ENCODE measurements around the gene EXOSC10.
"Not testable (repeated sequence)": the region's sequence is repeated elsewhere in the genome, so short reads cannot be mapped to it uniquely, and the experiment has no call there.

EXOSC10 gene

GRCh38 chr1:11052839-11053757 is 46.6 kb downstream of the EXOSC10 start:
- no peak overlapping the region for H3K9ac ChIP-seq (ENCODE audit: low read length)

GRCh38 chr1:11051781-11052511 is 47.7 kb downstream of the EXOSC10 start:
- no peak overlapping the region for H3K9ac ChIP-seq (ENCODE audit: low read length)
- peaks cover 17% of the 10 kb centered on the region for H3K36me3 ChIP-seq (ENCODE audit: control insufficient read depth, insufficient read depth, low read length, severe bottlenecking)
- no peaks in the 10 kb centered on the region for H3K4me1 ChIP-seq (ENCODE audit: control insufficient read depth, insufficient read depth, low read length)
- H3K9me3 ChIP-seq (ENCODE audit: control insufficient read depth, low read length), result no peaks in the 10 kb centered on the region
- no peak overlapping the region for H3K4me3 ChIP-seq (ENCODE audit: low read length)
- no peaks in the 10 kb centered on the region for H3K27me3 ChIP-seq (replicated peaks; ENCODE audit: control insufficient read depth, insufficient read depth, low read length)
- DNase-seq (ENCODE audit: low read depth), result peak; percentile 5

More at GRCh38 chr1:11052839-11053757, 46.6 kb downstream of the EXOSC10 start:
- no peaks in the 10 kb centered on the region for H3K9me3 ChIP-seq (ENCODE audit: control insufficient read depth, low read length)
- no peaks in the 10 kb centered on the region for H3K27me3 ChIP-seq (replicated peaks; ENCODE audit: control insufficient read depth, insufficient read depth, low read length)
- DNase-seq (ENCODE audit: low read depth), result no peak
- H3K4me1 ChIP-seq (ENCODE audit: control insufficient read depth, insufficient read depth, low read length), result no peaks in the 10 kb centered on the region
- no peak overlapping the region for H3K4me3 ChIP-seq (ENCODE audit: low read length)
- H3K36me3 ChIP-seq (ENCODE audit: control insufficient read depth, insufficient read depth, low read length, severe bottlenecking), result peaks cover 23% of the 10 kb centered on the region

GRCh38 chr1:11051121-11051520 is 48.5 kb downstream of the EXOSC10 start:
- H3K9ac ChIP-seq (ENCODE audit: low read length); DNase-seq (ENCODE audit: low read depth); H3K4me3 ChIP-seq (ENCODE audit: low read length); H3K9me3 ChIP-seq (ENCODE audit: control insufficient read depth, low read length); H3K27me3 ChIP-seq (replicated peaks; ENCODE audit: control insufficient read depth, insufficient read depth, low read length); H3K4me1 ChIP-seq (ENCODE audit: control insufficient read depth, insufficient read depth, low read length): not testable (repeated sequence)
- peaks cover 11% of the 10 kb centered on the region for H3K36me3 ChIP-seq (ENCODE audit: control insufficient read depth, insufficient read depth, low read length, severe bottlenecking)

GRCh38 chr1:11046625-11047365 is 52.9 kb downstream of the EXOSC10 start, which contains the start of gene MASP2:
TSS of gene MASP2 (minus strand) at chr1:11047239. CDS start at chr1:11047207, 32 bp downstream.
- H3K9me3 ChIP-seq (ENCODE audit: control insufficient read depth, low read length), result no peaks in the 10 kb centered on the region
- H3K27me3 ChIP-seq (replicated peaks; ENCODE audit: control insufficient read depth, insufficient read depth, low read length), result peaks cover 9% of the 10 kb centered on the region
- DNase-seq (ENCODE audit: low read depth), result no peak
- no peaks in the 10 kb centered on the region for H3K36me3 ChIP-seq (ENCODE audit: control insufficient read depth, insufficient read depth, low read length, severe bottlenecking)
- H3K4me3 ChIP-seq (ENCODE audit: low read length), result no peak within 1 kb of the TSS
- no peak within 1 kb of the TSS for H3K9ac ChIP-seq (ENCODE audit: low read length)
- no peaks in the 10 kb centered on the region for H3K4me1 ChIP-seq (ENCODE audit: control insufficient read depth, insufficient read depth, low read length)

GRCh38 chr1:11046270-11046566 is 53.5 kb downstream of the EXOSC10 start:
- Histone ChIP-seq H3K4me3 (ENCODE audit: low read length) (no peak overlapping the region), H3K9ac (ENCODE audit: low read length) (no peak overlapping the region), H3K36me3 (ENCODE audit: control insufficient read depth, insufficient read depth, low read length, severe bottlenecking) (no peaks in the 10 kb centered on the region), H3K9me3 (ENCODE audit: control insufficient read depth, low read length) (no peaks in the 10 kb centered on the region), H3K4me1 (ENCODE audit: control insufficient read depth, insufficient read depth, low read length) (no peaks in the 10 kb centered on the region), H3K27me3 (replicated peaks; ENCODE audit: control insufficient read depth, insufficient read depth, low read length) (peaks cover 12% of the 10 kb centered on the region)
- DNase-seq (ENCODE audit: low read depth), result no peak

GRCh38 chr1:11045428-11046269 is 54.0 kb downstream of the EXOSC10 start:
- H3K36me3 ChIP-seq (ENCODE audit: control insufficient read depth, insufficient read depth, low read length, severe bottlenecking), result no peaks in the 10 kb centered on the region
- no peak overlapping the region for H3K4me3 ChIP-seq (ENCODE audit: low read length)
- no peak overlapping the region for H3K9ac ChIP-seq (ENCODE audit: low read length)
- H3K27me3 ChIP-seq (replicated peaks; ENCODE audit: control insufficient read depth, insufficient read depth, low read length), result peaks cover 12% of the 10 kb centered on the region
- H3K4me1 ChIP-seq (ENCODE audit: control insufficient read depth, insufficient read depth, low read length), result no peaks in the 10 kb centered on the region
- no peak for DNase-seq (ENCODE audit: low read depth)
- H3K9me3 ChIP-seq (ENCODE audit: control insufficient read depth, low read length), result no peaks in the 10 kb centered on the region

GRCh38 chr1:11044849-11045427 is 54.7 kb downstream of the EXOSC10 start:
- H3K36me3 ChIP-seq (ENCODE audit: control insufficient read depth, insufficient read depth, low read length, severe bottlenecking), result no peaks in the 10 kb centered on the region
- peaks cover 12% of the 10 kb centered on the region for H3K27me3 ChIP-seq (replicated peaks; ENCODE audit: control insufficient read depth, insufficient read depth, low read length)
- H3K9me3 ChIP-seq (ENCODE audit: control insufficient read depth, low read length), result no peaks in the 10 kb centered on the region
- DNase-seq (ENCODE audit: low read depth), result no peak
- no peak overlapping the region for H3K4me3 ChIP-seq (ENCODE audit: low read length)
- H3K9ac ChIP-seq (ENCODE audit: low read length), result no peak overlapping the region
- H3K4me1 ChIP-seq (ENCODE audit: control insufficient read depth, insufficient read depth, low read length), result no peaks in the 10 kb centered on the region

GRCh38 chr1:11044086-11044848 is 55.4 kb downstream of the EXOSC10 start:
- DNase-seq (ENCODE audit: low read depth), result no peak
- Histone ChIP-seq H3K4me1 (ENCODE audit: control insufficient read depth, insufficient read depth, low read length) (no peaks in the 10 kb centered on the region), H3K9me3 (ENCODE audit: control insufficient read depth, low read length) (no peaks in the 10 kb centered on the region), H3K27me3 (replicated peaks; ENCODE audit: control insufficient read depth, insufficient read depth, low read length) (peaks cover 16% of the 10 kb centered on the region), H3K9ac (ENCODE audit: low read length) (no peak overlapping the region), H3K4me3 (ENCODE audit: low read length) (no peak overlapping the region), H3K36me3 (ENCODE audit: control insufficient read depth, insufficient read depth, low read length, severe bottlenecking) (no peaks in the 10 kb centered on the region)

- Histone ChIP-seq H3K27me3 (replicated peaks; ENCODE audit: control insufficient read depth, insufficient read depth, low read length) (peaks cover 25% of the 10 kb centered on the region), H3K9ac (ENCODE audit: low read length) (no peak overlapping the region), H3K4me1 (ENCODE audit: control insufficient read depth, insufficient read depth, low read length) (no peaks in the 10 kb centered on the region), H3K9me3 (ENCODE audit: control insufficient read depth, low read length) (no peaks in the 10 kb centered on the region), H3K4me3 (ENCODE audit: low read length) (no peak overlapping the region), H3K36me3 (ENCODE audit: control insufficient read depth, insufficient read depth, low read length, severe bottlenecking) (no peaks in the 10 kb centered on the region)
- DNase-seq (ENCODE audit: low read depth), result no peak
These were observed 56.4 kb downstream of the EXOSC10 start for GRCh38 chr1:11042995-11043874.

All from adipocyte (in vitro differentiated cells).